Measurements from ENCODE around the gene DNAH6. TPM values are rescaled to one million over a fixed set of nuclear protein-coding genes. Genes with fewer than 3 reads are reported as not detected.

Gene DNAH6
- total RNA-seq, 2 donors from 2014 or later: 0.52 to 1.0 TPM

- ATAC-seq (no peak), DNase-seq (no peak)
- H3K4me1 Mint-ChIP-seq: peaks cover 8% of the 10 kb centered on the region
- H3K27ac Mint-ChIP-seq: no peak overlapping the region
- H3K4me3 Mint-ChIP-seq: no peak overlapping the region
- no peaks in the 10 kb centered on the region for H3K27me3 Mint-ChIP-seq
- H3K9me3 ChIP-seq (ENCODE audit: control insufficient read depth, low read length, poor library complexity, severe bottlenecking): no peaks in the 10 kb centered on the region
- no peaks in the 10 kb centered on the region for H3K36me3 Mint-ChIP-seq (ENCODE audit: low read depth)
Observed at GRCh38 chr2:84697895-84698294, 181.6 kb downstream of the DNAH6 start.

GRCh38 chr2:84700006-84700405 is 183.7 kb downstream of the DNAH6 start:
- no peak for ATAC-seq
- DNase-seq: no peak
- H3K4me3 Mint-ChIP-seq: no peak overlapping the region
- H3K36me3 Mint-ChIP-seq (ENCODE audit: low read depth): no peaks in the 10 kb centered on the region
- H3K27ac Mint-ChIP-seq: no peak overlapping the region
- no peaks in the 10 kb centered on the region for H3K9me3 ChIP-seq (ENCODE audit: control insufficient read depth, low read length, poor library complexity, severe bottlenecking)
- no peaks in the 10 kb centered on the region for H3K27me3 Mint-ChIP-seq
- H3K4me1 Mint-ChIP-seq: no peaks in the 10 kb centered on the region

- DNase-seq: no peak
- Mint-ChIP-seq H3K4me1 (no peaks in the 10 kb centered on the region), H3K27me3 (no peaks in the 10 kb centered on the region), H3K36me3 (ENCODE audit: low read depth) (no peaks in the 10 kb centered on the region), H3K27ac (no peak overlapping the region), H3K4me3 (no peak overlapping the region)
- H3K9me3 ChIP-seq (ENCODE audit: control insufficient read depth, low read length, poor library complexity, severe bottlenecking): no peaks in the 10 kb centered on the region
- no peak for ATAC-seq
Observed at GRCh38 chr2:84701880-84702279, 185.6 kb downstream of the DNAH6 start.

GRCh38 chr2:84702941-84703340 is 186.6 kb downstream of the DNAH6 start:
- H3K4me3 Mint-ChIP-seq: no peak overlapping the region
- no peaks in the 10 kb centered on the region for H3K4me1 Mint-ChIP-seq
- no peak overlapping the region for H3K27ac Mint-ChIP-seq
- H3K36me3 Mint-ChIP-seq (ENCODE audit: low read depth): no peaks in the 10 kb centered on the region
- ATAC-seq (no peak), DNase-seq (no peak)
- no peaks in the 10 kb centered on the region for H3K9me3 ChIP-seq (ENCODE audit: control insufficient read depth, low read length, poor library complexity, severe bottlenecking)
- H3K27me3 Mint-ChIP-seq: no peaks in the 10 kb centered on the region

- ATAC-seq (no peak), DNase-seq (no peak)
- H3K27ac Mint-ChIP-seq: no peak overlapping the region
- H3K36me3 Mint-ChIP-seq (ENCODE audit: low read depth): no peaks in the 10 kb centered on the region
- no peak overlapping the region for H3K4me3 Mint-ChIP-seq
- H3K4me1 Mint-ChIP-seq: peaks cover 2% of the 10 kb centered on the region
- H3K9me3 ChIP-seq (ENCODE audit: control insufficient read depth, low read length, poor library complexity, severe bottlenecking): no peaks in the 10 kb centered on the region
- no peaks in the 10 kb centered on the region for H3K27me3 Mint-ChIP-seq
Observed at GRCh38 chr2:84703831-84704230, 187.5 kb downstream of the DNAH6 start.

GRCh38 chr2:84704505-84705244 is 188.4 kb downstream of the DNAH6 start:
- Mint-ChIP-seq H3K4me1 (peaks cover 3% of the 10 kb centered on the region), H3K36me3 (ENCODE audit: low read depth) (no peaks in the 10 kb centered on the region), H3K4me3 (no peak overlapping the region), H3K27me3 (no peaks in the 10 kb centered on the region), H3K27ac (no peak overlapping the region)
- ATAC-seq (no peak), DNase-seq (no peak)
- H3K9me3 ChIP-seq (ENCODE audit: control insufficient read depth, low read length, poor library complexity, severe bottlenecking): no peaks in the 10 kb centered on the region

GRCh38 chr2:84705858-84706257 is 189.6 kb downstream of the DNAH6 start:
- ATAC-seq (no peak), DNase-seq (no peak)
- no peaks in the 10 kb centered on the region for H3K27me3 Mint-ChIP-seq
- H3K27ac Mint-ChIP-seq: no peak overlapping the region
- no peak overlapping the region for H3K4me3 Mint-ChIP-seq
- H3K36me3 Mint-ChIP-seq (ENCODE audit: low read depth): no peaks in the 10 kb centered on the region
- no peaks in the 10 kb centered on the region for H3K9me3 ChIP-seq (ENCODE audit: control insufficient read depth, low read length, poor library complexity, severe bottlenecking)
- peaks cover 3% of the 10 kb centered on the region for H3K4me1 Mint-ChIP-seq

GRCh38 chr2:84708442-84708841 is 192.1 kb downstream of the DNAH6 start:
- Mint-ChIP-seq H3K27me3 (no peaks in the 10 kb centered on the region), H3K27ac (no peak overlapping the region), H3K4me3 (no peak overlapping the region), H3K36me3 (ENCODE audit: low read depth) (no peaks in the 10 kb centered on the region), H3K4me1 (peaks cover 3% of the 10 kb centered on the region)
- DNase-seq: no peak
- no peak for ATAC-seq
- no peaks in the 10 kb centered on the region for H3K9me3 ChIP-seq (ENCODE audit: control insufficient read depth, low read length, poor library complexity, severe bottlenecking)

- H3K4me3 Mint-ChIP-seq: no peak overlapping the region
- ATAC-seq (no peak), DNase-seq (no peak)
- H3K4me1 Mint-ChIP-seq: peaks cover 3% of the 10 kb centered on the region
- H3K9me3 ChIP-seq (ENCODE audit: control insufficient read depth, low read length, poor library complexity, severe bottlenecking): no peaks in the 10 kb centered on the region
- H3K36me3 Mint-ChIP-seq (ENCODE audit: low read depth): no peaks in the 10 kb centered on the region
- no peak overlapping the region for H3K27ac Mint-ChIP-seq
- H3K27me3 Mint-ChIP-seq: no peaks in the 10 kb centered on the region
Observed at GRCh38 chr2:84711651-84712050, 195.4 kb downstream of the DNAH6 start.

GRCh38 chr2:84713441-84713840 is 197.1 kb downstream of the DNAH6 start:
- Mint-ChIP-seq H3K27me3 (no peaks in the 10 kb centered on the region), H3K4me3 (no peak overlapping the region), H3K4me1 (peaks cover 9% of the 10 kb centered on the region), H3K36me3 (ENCODE audit: low read depth) (no peaks in the 10 kb centered on the region), H3K27ac (no peak overlapping the region)
- ATAC-seq (no peak), DNase-seq (no peak)
- no peaks in the 10 kb centered on the region for H3K9me3 ChIP-seq (ENCODE audit: control insufficient read depth, low read length, poor library complexity, severe bottlenecking)

- Mint-ChIP-seq H3K4me1 (peaks cover 6% of the 10 kb centered on the region), H3K36me3 (ENCODE audit: low read depth) (no peaks in the 10 kb centered on the region), H3K27ac (peak overlapping the region; percentile 8), H3K27me3 (no peaks in the 10 kb centered on the region), H3K4me3 (no peak overlapping the region)
- H3K9me3 ChIP-seq (ENCODE audit: control insufficient read depth, low read length, poor library complexity, severe bottlenecking): no peaks in the 10 kb centered on the region
- DNase-seq (no peak), ATAC-seq (no peak)
Observed at GRCh38 chr2:84716564-84716963, 200.3 kb downstream of the DNAH6 start.

- no peak for DNase-seq
- Mint-ChIP-seq H3K27ac (peak overlapping the region; percentile 8), H3K4me3 (no peak overlapping the region), H3K4me1 (peaks cover 6% of the 10 kb centered on the region), H3K27me3 (no peaks in the 10 kb centered on the region), H3K36me3 (ENCODE audit: low read depth) (no peaks in the 10 kb centered on the region)
- ATAC-seq: no peak
- no peaks in the 10 kb centered on the region for H3K9me3 ChIP-seq (ENCODE audit: control insufficient read depth, low read length, poor library complexity, severe bottlenecking)
Observed at GRCh38 chr2:84717302-84717701, 201.0 kb downstream of the DNAH6 start.

GRCh38 chr2:84719434-84719833 is 203.1 kb downstream of the DNAH6 start:
- H3K27ac Mint-ChIP-seq: peak overlapping the region; percentile 2
- no peak for DNase-seq
- peaks cover 16% of the 10 kb centered on the region for H3K4me1 Mint-ChIP-seq

GRCh38 chr2:84723831-84724230 is 207.5 kb downstream of the DNAH6 start:
- no peak overlapping the region for H3K27ac Mint-ChIP-seq
- H3K4me3 Mint-ChIP-seq: no peak overlapping the region
- no peak for ATAC-seq
- peaks cover 10% of the 10 kb centered on the region for H3K4me1 Mint-ChIP-seq
- peaks cover 3% of the 10 kb centered on the region for H3K36me3 Mint-ChIP-seq (ENCODE audit: low read depth)
- H3K27me3 Mint-ChIP-seq: no peaks in the 10 kb centered on the region
- DNase-seq: no peak
- no peaks in the 10 kb centered on the region for H3K9me3 ChIP-seq (ENCODE audit: control insufficient read depth, low read length, poor library complexity, severe bottlenecking)

More at GRCh38 chr2:84719434-84719833, 203.1 kb downstream of the DNAH6 start:
- no peaks in the 10 kb centered on the region for H3K9me3 ChIP-seq (ENCODE audit: control insufficient read depth, low read length, poor library complexity, severe bottlenecking)
- Mint-ChIP-seq H3K36me3 (ENCODE audit: low read depth) (peaks cover 2% of the 10 kb centered on the region), H3K27me3 (no peaks in the 10 kb centered on the region), H3K4me3 (no peak overlapping the region)
- no peak for ATAC-seq
